Upper lobe of left lung (tissue), 4 donors: Measurements from ENCODE around the gene TFAP2B.

Experiments
- CTCF ChIP-seq, 6 experiments: fragments of 450-650 bp in 4 of 6; fragments of 200-600 bp in 2 of 6; sonication (generic) in 2 of 6; IDR thresholded peaks; one replicate each; pipeline ENCODE4 v1.5.1; 2016 to 2019; ENCODE audit warnings: antibody characterized with exemption in 6 of 6
- EP300 ChIP-seq, 4 donors: sonication (generic); formaldehyde crosslinking; IDR thresholded peaks; one replicate each; pipeline ENCODE4 v1.5.1; 2017; ENCODE audit warnings: antibody characterized with exemption in 4 of 4, control low read depth in 2 of 4
- POLR2A ChIP-seq, 4 donors: fragments of 450-650 bp; IDR thresholded peaks; one replicate each; pipeline ENCODE4 v1.5.1; 2016 to 2017; ENCODE audit warnings: antibody characterized with exemption in 4 of 4, mild to moderate bottlenecking in 2 of 4
- POLR2AphosphoS5 ChIP-seq, 2 donors: sonication (generic); formaldehyde crosslinking; IDR thresholded peaks; one replicate each; pipeline ENCODE4 v1.5.1; 2017; ENCODE audit warnings: antibody characterized with exemption in 2 of 2

GRCh38 chr6:50840811-50841192 lies 22.1 kb downstream of the TFAP2B start:
- TF ChIP-seq CTCF (IDR thresholded peaks at IDR 0.05) (no peak), POLR2A (IDR thresholded peaks at IDR 0.05) (no peak), EP300 (IDR thresholded peaks at IDR 0.05) (no peak), POLR2AphosphoS5 (IDR thresholded peaks at IDR 0.05) (no peak)
